ENCODE measurements around the gene ATP2B2.

ATP2B2 gene

DNA sequence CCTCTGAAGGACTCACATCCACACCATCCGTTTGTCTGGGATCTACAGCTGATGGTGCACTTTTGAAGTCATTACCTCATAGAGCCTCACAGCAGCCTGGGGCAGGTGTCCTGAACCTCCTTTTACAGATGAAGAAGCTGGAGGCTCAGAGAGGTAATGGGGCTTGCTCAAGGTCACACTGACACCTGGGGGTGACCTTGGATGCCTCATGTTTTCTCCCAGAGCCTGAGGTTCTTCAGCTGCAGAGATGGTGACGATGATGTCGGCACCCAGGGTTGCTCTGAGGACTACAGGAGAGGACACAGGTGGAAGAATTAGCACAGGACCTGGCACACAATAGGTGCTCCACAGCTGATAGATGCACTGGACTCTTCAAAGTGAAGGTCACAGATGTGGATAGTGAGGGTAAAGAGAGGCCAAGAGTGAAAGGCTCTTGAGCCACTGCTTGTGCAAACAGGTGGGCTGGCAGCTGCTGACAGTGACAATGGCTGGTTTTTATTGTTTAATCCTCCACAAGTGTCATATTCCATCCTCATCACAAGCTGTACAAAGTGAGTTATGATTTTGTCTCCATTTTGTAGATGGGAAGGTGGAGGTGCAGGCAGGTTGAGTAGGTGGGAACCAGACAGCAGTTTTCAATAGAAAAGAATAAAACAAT is 17.4 kb upstream of the ATP2B2 start:
- TF ChIP-seq, protein P1, sequence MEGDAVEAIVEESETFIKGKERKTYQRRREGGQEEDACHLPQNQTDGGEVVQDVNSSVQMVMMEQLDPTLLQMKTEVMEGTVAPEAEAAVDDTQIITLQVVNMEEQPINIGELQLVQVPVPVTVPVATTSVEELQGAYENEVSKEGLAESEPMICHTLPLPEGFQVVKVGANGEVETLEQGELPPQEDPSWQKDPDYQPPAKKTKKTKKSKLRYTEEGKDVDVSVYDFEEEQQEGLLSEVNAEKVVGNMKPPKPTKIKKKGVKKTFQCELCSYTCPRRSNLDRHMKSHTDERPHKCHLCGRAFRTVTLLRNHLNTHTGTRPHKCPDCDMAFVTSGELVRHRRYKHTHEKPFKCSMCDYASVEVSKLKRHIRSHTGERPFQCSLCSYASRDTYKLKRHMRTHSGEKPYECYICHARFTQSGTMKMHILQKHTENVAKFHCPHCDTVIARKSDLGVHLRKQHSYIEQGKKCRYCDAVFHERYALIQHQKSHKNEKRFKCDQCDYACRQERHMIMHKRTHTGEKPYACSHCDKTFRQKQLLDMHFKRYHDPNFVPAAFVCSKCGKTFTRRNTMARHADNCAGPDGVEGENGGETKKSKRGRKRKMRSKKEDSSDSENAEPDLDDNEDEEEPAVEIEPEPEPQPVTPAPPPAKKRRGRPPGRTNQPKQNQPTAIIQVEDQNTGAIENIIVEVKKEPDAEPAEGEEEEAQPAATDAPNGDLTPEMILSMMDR (IDR thresholded peaks at IDR 0.05; ENCODE audit: low read depth, low read length): no peak
- H3K4me3 ChIP-seq (ENCODE audit: low read depth, low read length): no peak overlapping the region

DNA sequence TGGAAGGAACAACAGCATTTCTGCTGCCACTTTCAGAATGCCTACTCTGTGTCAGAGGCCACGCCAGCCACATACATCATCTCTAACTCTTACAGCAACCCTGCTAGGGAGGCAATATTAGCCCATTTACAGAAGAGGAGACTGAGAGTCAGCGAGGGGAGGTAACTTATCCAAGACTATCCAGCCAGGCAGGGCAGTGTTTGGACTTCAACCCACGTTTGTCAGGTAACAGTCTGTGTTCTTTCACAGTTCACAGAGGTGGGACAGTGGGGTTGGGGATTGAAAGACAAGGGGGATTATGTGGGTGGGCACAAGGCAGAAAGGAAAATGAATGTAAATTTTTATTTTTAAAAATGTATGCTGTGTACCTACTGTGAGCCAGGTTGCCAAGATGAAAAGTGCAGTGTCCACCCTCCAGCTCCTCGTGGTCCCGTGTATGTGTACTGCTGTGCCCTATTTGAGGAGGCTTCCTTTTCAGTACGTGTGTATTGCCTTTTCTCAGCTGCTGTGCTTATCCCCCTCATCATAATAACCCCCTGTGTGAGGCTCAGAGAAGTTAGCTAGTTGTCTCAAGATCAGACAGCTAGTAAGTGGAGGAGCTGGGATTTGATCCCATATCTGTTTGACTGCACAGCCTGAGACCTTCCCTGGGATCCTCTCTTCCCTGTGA is 16.5 kb upstream of the ATP2B2 start:
- H3K4me3 ChIP-seq (ENCODE audit: low read depth, low read length): no peak overlapping the region

DNA sequence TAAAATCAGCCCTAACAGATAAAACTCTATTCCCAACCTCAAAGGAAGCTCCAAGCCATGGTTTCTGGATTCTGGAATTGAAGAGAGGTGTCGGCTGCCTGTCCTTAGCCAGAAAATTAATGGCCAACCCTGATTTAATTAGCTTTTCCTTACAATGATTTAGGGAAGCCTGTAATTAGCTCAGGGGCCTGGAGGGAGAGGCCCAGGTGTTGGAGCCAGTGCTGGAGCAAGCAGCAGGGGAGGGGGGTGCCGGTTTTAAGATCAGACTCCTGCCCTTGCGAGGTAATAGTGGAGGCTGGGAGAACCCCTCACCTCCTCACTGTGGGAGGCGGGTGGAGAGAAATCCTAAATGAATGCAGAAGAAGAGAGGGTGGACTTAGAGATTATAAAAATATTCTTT is 14.7 kb upstream of the ATP2B2 start:
- TF ChIP-seq, protein P1 (IDR thresholded peaks at IDR 0.05; ENCODE audit: low read depth, low read length): no peak
- no peak overlapping the region for H3K4me3 ChIP-seq (ENCODE audit: low read depth, low read length)

More for the DNA sequence above, 16.5 kb upstream of the ATP2B2 start:
- TF ChIP-seq, protein P1 (IDR thresholded peaks at IDR 0.05; ENCODE audit: low read depth, low read length): no peak

DNA sequence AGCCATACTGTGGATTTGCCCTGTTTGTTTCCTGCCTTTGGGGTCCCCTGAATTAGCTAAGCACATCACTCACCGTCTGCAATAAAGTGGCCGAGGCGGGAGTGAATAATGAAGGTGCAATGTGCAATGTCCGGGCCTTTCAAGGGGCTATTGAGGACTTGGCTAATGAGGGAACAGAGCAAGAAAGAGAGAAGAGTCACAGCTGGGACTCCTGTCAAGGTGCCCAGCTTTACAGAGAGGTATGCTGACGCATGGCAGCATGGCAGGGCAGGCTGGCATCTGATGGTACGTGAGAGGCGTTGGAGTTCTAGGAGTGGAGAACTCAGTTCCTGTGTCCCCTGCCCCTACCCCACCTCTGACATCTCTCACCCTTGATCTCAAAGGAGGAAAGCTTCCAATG is 13.8 kb upstream of the ATP2B2 start:
- H3K4me3 ChIP-seq (ENCODE audit: low read depth, low read length): no peak overlapping the region
- TF ChIP-seq, protein P1 (IDR thresholded peaks at IDR 0.05; ENCODE audit: low read depth, low read length): no peak

DNA sequence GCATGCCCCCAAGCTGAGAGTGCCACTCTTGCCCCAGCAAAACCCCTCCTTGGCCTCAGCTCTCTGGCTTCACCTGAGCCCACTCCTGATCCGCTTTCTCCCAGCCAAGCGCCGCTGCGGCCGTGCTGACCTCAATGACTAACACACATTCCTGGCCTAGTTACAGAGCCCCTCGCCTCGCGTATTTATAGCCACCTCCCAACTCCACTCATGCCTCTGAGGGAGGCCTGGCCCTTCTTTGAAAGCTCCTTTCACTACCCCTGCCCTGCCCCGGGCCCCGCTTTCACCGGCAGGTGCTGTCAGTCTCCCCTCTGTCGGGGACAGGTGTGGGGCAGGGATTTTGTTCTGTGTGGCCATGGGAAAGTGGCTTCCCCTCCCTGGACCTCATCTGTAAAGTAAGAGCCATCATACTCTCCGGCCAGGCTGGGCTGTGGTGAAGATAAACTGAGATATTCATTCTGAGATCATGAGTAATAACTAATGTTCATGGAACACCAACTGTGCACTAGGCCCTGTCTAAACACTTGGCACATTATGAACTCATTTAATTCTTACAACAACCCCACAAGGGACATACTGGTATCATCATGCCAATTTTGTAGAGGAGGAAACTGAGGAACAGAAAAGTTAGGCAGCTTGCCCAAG is 13.2 kb upstream of the ATP2B2 start:
- TF ChIP-seq, protein P1 (IDR thresholded peaks at IDR 0.05; ENCODE audit: low read depth, low read length): no peak
- no peak overlapping the region for H3K4me3 ChIP-seq (ENCODE audit: low read depth, low read length)

DNA sequence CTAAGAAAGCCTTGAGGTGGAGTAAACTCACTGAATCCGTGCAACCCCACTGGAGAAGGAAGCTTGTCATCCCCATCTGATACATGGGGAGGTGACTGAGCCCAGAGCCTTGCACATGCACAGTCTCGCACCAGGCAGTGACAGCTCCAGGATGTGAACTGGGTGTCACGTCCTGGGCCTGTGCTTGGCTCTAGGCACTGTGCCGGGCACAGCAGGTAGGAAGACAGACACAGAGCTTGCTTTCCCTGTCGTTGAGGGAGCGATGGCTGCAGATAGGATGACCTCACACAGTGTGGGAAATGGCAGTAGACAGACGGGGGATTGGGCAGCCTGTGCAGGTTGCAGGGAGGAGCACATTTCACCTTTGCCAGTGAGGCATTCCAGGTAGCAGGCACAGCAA is 12.2 kb upstream of the ATP2B2 start:
- H3K4me3 ChIP-seq (ENCODE audit: low read depth, low read length): no peak overlapping the region
- TF ChIP-seq, protein P1 (IDR thresholded peaks at IDR 0.05; ENCODE audit: low read depth, low read length): no peak
